IMR-90 (cell line): ENCODE measurements around the gene B3GNT5. TPM values are rescaled to one million over a fixed set of nuclear protein-coding genes. Genes with fewer than 3 reads are reported as not detected.
A peak's percentile ranks its signal among the peaks of the same experiment; 100 is the strongest.

Experiments
- ATAC-seq: fragments of 200-7000 bp; cut with Tn5 transposase; 2 replicates; pipeline ENCODE4 v1.9.1; 2020; ENCODE audit warnings: low read depth, mild to moderate bottlenecking, moderate library complexity
- BruUV-seq: library from RNA; stranded (reverse); fragments of 400-500 nt; replicated peaks from 2 replicates; lab custom pipeline; 2021; lab: Mats Ljungman, UMichigan
- CTCF ChIA-PET: fragments of 300-600 bp; formaldehyde crosslinking; extraction: SDS; loops from one replicate; lab custom pipeline; 2021; ENCODE audit warnings: antibody characterized with exemption; lab: Yijun Ruan, JAX
- POLR2A ChIA-PET: fragments of 300-600 bp; sonication (Branson Sonifier 250); formaldehyde crosslinking; loops from one replicate; lab custom pipeline; 2022; ENCODE audit warnings: antibody characterized with exemption; ENCODE audit not compliant: unreplicated experiment; lab: Charles Lee
- DNase-seq: peaks from one replicate; pipeline ENCODE4 v3.0.0; 2013
- H2AFZ ChIP-seq: replicated peaks from 2 replicates; pipeline ENCODE3; 2013; ENCODE audit warnings: low read length, mild to moderate bottlenecking; ENCODE audit not compliant: poor library complexity
- H2AK5ac ChIP-seq: 2 replicates; pipeline ENCODE4 v1.6.1; 2013; ENCODE audit warnings: low read depth, low read length, inconsistent platforms
- H2AK9ac ChIP-seq: replicated peaks from 2 replicates; pipeline ENCODE3; 2013; ENCODE audit warnings: mild to moderate bottlenecking, low read depth, low read length, moderate library complexity; ENCODE audit not compliant: poor library complexity
- H2BK120ac ChIP-seq: 2 replicates; pipeline ENCODE4 v1.6.1; 2013; ENCODE audit warnings: low read depth, low read length, inconsistent platforms
- H2BK15ac ChIP-seq: 3 replicates; pipeline ENCODE4 v1.6.1; 2013; ENCODE audit warnings: low read depth, low read length, inconsistent platforms
- H2BK20ac ChIP-seq: 2 replicates; pipeline ENCODE4 v1.6.1; 2013; ENCODE audit warnings: low read depth, mild to moderate bottlenecking, inconsistent platforms, low read length, moderate library complexity
- H2BK5ac ChIP-seq: 2 replicates; pipeline ENCODE4 v1.6.1; 2013; ENCODE audit warnings: mild to moderate bottlenecking, low read depth, low read length, inconsistent platforms; ENCODE audit not compliant: poor library complexity, severe bottlenecking
- H3K14ac ChIP-seq: replicated peaks from 2 replicates; pipeline ENCODE4 v1.6.1; 2013; ENCODE audit warnings: low read depth, low read length, inconsistent platforms
- H3K18ac ChIP-seq: 2 replicates; pipeline ENCODE4 v1.6.1; 2013; ENCODE audit warnings: low read depth, low read length, control low read depth
- H3K23ac ChIP-seq: 2 replicates; pipeline ENCODE4 v1.6.1; 2013; ENCODE audit warnings: low read depth, low read length, inconsistent platforms
- H3K27ac ChIP-seq: 2 replicates; pipeline ENCODE4 v1.5.1; 2013; ENCODE audit warnings: mild to moderate bottlenecking, control low read depth, low read length; ENCODE audit not compliant: insufficient read depth
- H3K27me3 ChIP-seq: 2 replicates; pipeline ENCODE4 v1.6.1; 2013; ENCODE audit warnings: low read length; ENCODE audit not compliant: control insufficient read depth, insufficient read depth
- H3K36me3 ChIP-seq: 2 replicates; pipeline ENCODE4 v1.6.1; 2013; ENCODE audit warnings: low read length, mixed read lengths; ENCODE audit not compliant: control insufficient read depth, insufficient read depth
- H3K4ac ChIP-seq: 2 replicates; pipeline ENCODE4 v1.6.1; 2013; ENCODE audit warnings: low read depth, low read length, inconsistent platforms
- H3K4me1 ChIP-seq: 2 replicates; pipeline ENCODE4 v1.6.1; 2013; ENCODE audit warnings: low read length, mixed read lengths; ENCODE audit not compliant: control insufficient read depth, insufficient read depth
- H3K4me2 ChIP-seq: 2 replicates; pipeline ENCODE4 v1.6.1; 2013; ENCODE audit warnings: low read depth, mild to moderate bottlenecking, control low read depth, low read length, moderate library complexity
- H3K4me3 ChIP-seq: 2 replicates; pipeline ENCODE4 v1.5.1; 2013; ENCODE audit warnings: low read depth, mild to moderate bottlenecking, control low read depth, low read length, moderate library complexity; ENCODE audit not compliant: insufficient read depth
- H3K56ac ChIP-seq: 2 replicates; pipeline ENCODE4 v1.6.1; 2013; ENCODE audit warnings: low read length, inconsistent platforms; ENCODE audit not compliant: insufficient read depth; ENCODE audit errors: extremely low read depth
- H3K79me1 ChIP-seq, 2 experiments: 2 replicates each; pipeline ENCODE4 v1.6.1; 2013; ENCODE audit warnings: low read length in 2 of 2, inconsistent platforms in 1 of 2, low read depth in 1 of 2
- H3K9ac ChIP-seq: 2 replicates; pipeline ENCODE4 v1.6.1; 2013; ENCODE audit warnings: low read depth, low read length, control low read depth
- H3K9me1 ChIP-seq: 2 replicates; pipeline ENCODE4 v1.6.1; 2013; ENCODE audit warnings: low read length, inconsistent platforms; ENCODE audit not compliant: insufficient read depth
- H3K9me3 ChIP-seq: 2 replicates; pipeline ENCODE4 v1.6.1; 2013; ENCODE audit warnings: low read length; ENCODE audit not compliant: control insufficient read depth, insufficient read depth
- H4K20me1 ChIP-seq: 2 replicates; pipeline ENCODE4 v1.6.1; 2013; ENCODE audit warnings: low read length, inconsistent platforms; ENCODE audit not compliant: insufficient read depth
- H4K5ac ChIP-seq: 2 replicates; pipeline ENCODE4 v1.6.1; 2013; ENCODE audit warnings: mild to moderate bottlenecking, low read depth, low read length, control low read depth
- H4K8ac ChIP-seq, 2 experiments: 2 replicates each; pipeline ENCODE4 v1.6.1; 2013; ENCODE audit warnings: low read depth in 2 of 2, low read length in 2 of 2, control low read depth in 1 of 2, inconsistent platforms in 1 of 2
- H4K91ac ChIP-seq: 2 replicates; pipeline ENCODE4 v1.6.1; 2013; ENCODE audit warnings: low read depth, low read length, inconsistent platforms; ENCODE audit not compliant: insufficient read depth
- BHLHE40 ChIP-seq: fragments of 150-350 bp; IDR thresholded peaks from 2 replicates; pipeline ENCODE4 v1.6.1; 2016; ENCODE audit warnings: mild to moderate bottlenecking, low read depth, low read length
- CEBPB ChIP-seq: IDR thresholded peaks from 2 replicates; pipeline ENCODE4 v1.6.1; 2012; ENCODE audit warnings: low read depth, low read length, improper control_type of control experiment
- CHD1 ChIP-seq: IDR thresholded peaks from 2 replicates; pipeline ENCODE4 v1.6.1; 2012; ENCODE audit warnings: low read depth, low read length, improper control_type of control experiment
- FOS ChIP-seq: fragments of 150-350 bp; IDR thresholded peaks from 2 replicates; pipeline ENCODE4 v1.6.1; 2016; ENCODE audit warnings: low read depth, low read length
- MAZ ChIP-seq: IDR thresholded peaks from 2 replicates; pipeline ENCODE4 v1.6.1; 2012; ENCODE audit warnings: low read depth, mild to moderate bottlenecking, low read length, improper control_type of control experiment, moderate library complexity, borderline replicate concordance
- MXI1 ChIP-seq: IDR thresholded peaks from 2 replicates; pipeline ENCODE4 v1.6.1; 2012; ENCODE audit warnings: low read depth, mild to moderate bottlenecking, low read length, moderate library complexity, borderline replicate concordance
- NFE2L2 ChIP-seq: fragments of 150-350 bp; IDR thresholded peaks from 2 replicates; pipeline ENCODE4 v1.6.1; 2016; ENCODE audit warnings: low read depth, mild to moderate bottlenecking, low read length
- POLR2A ChIP-seq: IDR thresholded peaks from 2 replicates; pipeline ENCODE4 v1.6.1; 2012; ENCODE audit warnings: mild to moderate bottlenecking, low read depth, low read length
- RCOR1 ChIP-seq: IDR thresholded peaks from 2 replicates; pipeline ENCODE4 v1.6.1; 2012; ENCODE audit warnings: mild to moderate bottlenecking, low read length, improper control_type of control experiment; ENCODE audit not compliant: insufficient replicate concordance
- RFX5 ChIP-seq: IDR thresholded peaks from 2 replicates; pipeline ENCODE4 v1.8.0; 2012; ENCODE audit warnings: low read depth, mild to moderate bottlenecking, low read length, moderate library complexity
- WGBS, 2 experiments: methylation state at CpG; one replicate each; pipeline versions ENCODE4 v1.1.5 to v1.1.7; 2013; ENCODE audit warnings: missing lambda C conversion rate in 2 of 2; ENCODE audit not compliant: insufficient read length in 1 of 2; ENCODE audit errors: extremely low coverage in 2 of 2; 5-methylcytosine and 5-hydroxymethylcytosine counted together
- dilution Hi-C: fragments of 300-500 bp; cut with HindIII; formaldehyde crosslinking; loops from one replicate; pipeline ENCODE4 v1.14.3; 2018; ENCODE audit warnings: low sequenced_read_pairs; ENCODE audit not compliant: unreplicated experiment
- in situ Hi-C: fragments of 300-500 bp; cut with MboI; formaldehyde crosslinking; loops from 3 replicates; pipeline ENCODE4 v1.14.3; 2019; ENCODE audit warnings: low sequenced_read_pairs, inconsistent platforms, mixed read lengths
- intact Hi-C: fragments of 100-400 bp; cut with micrococcal nuclease; formaldehyde crosslinking; loops from 2 replicates; pipeline ENCODE4 v1.10.0; 2022
- polyA plus RNA-seq, 3 experiments: library from polyadenylated mRNA; depleted of rRNA; stranded (reverse); fragments of >200 nt; gene quantifications; 2 replicates each; pipeline ENCODE4 v1.2.3, GENCODE V29; 2012; ENCODE audit warnings: low replicate concordance in 1 of 3
- total RNA-seq: library from RNA; depleted of rRNA; stranded (reverse); fragments of >200 nt; gene quantifications from 2 replicates; pipeline ENCODE4 v1.2.3, GENCODE V29; 2012

B3GNT5 gene
- total and polyA plus RNA-seq, 2 of the 4 experiments (the other 2 are of a cell fraction) = 1.6 to 3.4 TPM

DNA sequence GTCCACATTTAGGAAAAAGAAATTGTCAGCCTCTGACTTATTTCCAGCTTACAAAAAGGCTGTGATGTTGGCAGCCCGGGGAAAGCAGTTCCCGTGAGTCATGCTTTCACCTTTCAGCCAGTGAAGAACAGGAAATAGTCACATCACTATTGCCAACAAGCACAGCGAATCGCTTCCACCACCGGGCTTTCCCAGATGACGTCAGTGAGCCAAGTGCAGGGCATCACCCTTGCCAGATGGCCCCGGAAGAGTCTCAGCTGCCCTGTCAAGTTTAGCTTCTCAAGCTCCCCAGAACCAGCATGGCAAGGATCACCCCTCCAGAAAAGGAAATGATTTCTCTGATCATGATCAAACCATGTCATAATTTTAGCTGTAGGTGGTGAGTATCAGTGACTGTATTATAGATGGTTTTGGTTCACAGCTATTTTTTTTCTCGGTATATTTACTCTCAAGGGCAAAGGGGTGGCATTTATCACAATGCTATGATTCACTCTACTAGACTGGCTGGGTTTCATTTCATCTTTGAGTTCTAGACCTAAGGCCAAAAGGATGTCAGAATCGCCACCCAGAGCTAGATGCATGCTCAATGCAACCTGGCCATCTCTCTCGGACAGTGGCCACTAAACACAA lies 32.9 kb downstream of the B3GNT5 start:
- H3K4me3 ChIP-seq = no peak overlapping the region

More for the DNA sequence above, 32.9 kb downstream of the B3GNT5 start:
- dilution Hi-C loops = no loop called here
- H4K20me1 ChIP-seq = no peaks in the 10 kb centered on the region
- BruUV-seq = no TSS peak
- H2AK5ac ChIP-seq = peak overlapping the region; percentile 76; the same call in 1 of the 2 replicates
- no peaks in the 10 kb centered on the region for H3K79me1 ChIP-seq
- peaks cover 4% of the 10 kb centered on the region for H3K4me1 ChIP-seq
- H3K4ac ChIP-seq = peak overlapping the region; percentile 16; the same call in 1 of the 2 replicates
- H4K5ac ChIP-seq = no peak overlapping the region
- TF ChIP-seq MXI1 = no peak
- TF ChIP-seq CEBPB = peak; percentile 65
- TF ChIP-seq RFX5 = peak; percentile 53; the same call in 1 of the 2 replicates
- TF ChIP-seq NFE2L2 = peak; percentile 72; the same call in 1 of the 2 replicates
- peak; percentile 26 for TF ChIP-seq RCOR1
- peak; percentile 51; the same call in 1 of the 2 replicates for TF ChIP-seq BHLHE40
- TF ChIP-seq FOS = peak; percentile 88
- TF ChIP-seq POLR2A = peak; percentile 22; the same call in 1 of the 2 replicates
- TF ChIP-seq CHD1 = no peak
- TF ChIP-seq MAZ = no peak
- H2AK9ac ChIP-seq = peak overlapping the region; percentile 31
- peaks cover 3% of the 10 kb centered on the region; the same call in 1 of the 2 replicates for H3K9me1 ChIP-seq
- peak overlapping the region; percentile 71 for H2AFZ ChIP-seq
- H3K9me3 ChIP-seq = no peaks in the 10 kb centered on the region
- no CpG with 5 or more reads among the region's 10 CpGs for WGBS, 2 experiments
- H3K27me3 ChIP-seq = no peaks in the 10 kb centered on the region
- ChIA-PET CTCF (interaction anchor here (0.9 kb wide), 1 partner anchor 97 kb away, joined by 3 read pairs; no protein-coding TSS in a partner anchor), POLR2A (no interaction called here)
- no peak overlapping the region for H3K14ac ChIP-seq
- H2BK5ac ChIP-seq = no peak overlapping the region
- H4K91ac ChIP-seq = no peak overlapping the region
- in situ Hi-C loops = no loop called here
- H2BK15ac ChIP-seq = 0 out of 3 replicates have a peak overlapping the region, but pooled peaks have one; percentile 45
- intact Hi-C loops = no loop called here
- H3K9ac ChIP-seq = no peak overlapping the region
- no peaks in the 10 kb centered on the region for H3K36me3 ChIP-seq
- no peak overlapping the region for H3K27ac ChIP-seq
- H3K4me2 ChIP-seq = no peak overlapping the region
- ATAC-seq (peak; percentile 86), DNase-seq (peak; percentile 99)
- peak overlapping the region; percentile 8; the same call in 1 of the 2 replicates for H2BK120ac ChIP-seq
- H3K18ac ChIP-seq = no peak overlapping the region
- no peak overlapping the region for H3K56ac ChIP-seq
- H4K8ac ChIP-seq = no peak overlapping the region; a peak in 1 of 4 replicates
- no peak overlapping the region for H3K23ac ChIP-seq
- 0 out of 2 replicates have a peak overlapping the region, but pooled peaks have one; percentile 1 for H2BK20ac ChIP-seq
